GM12878 (cell line): ENCODE data around the gene WDR91. TPM values are rescaled to one million over a fixed set of nuclear protein-coding genes. Genes with fewer than 3 reads are reported as not detected.

Experiments
- BRCA1 ChIP-seq: IDR thresholded peaks from 2 replicates; pipeline ENCODE4 v1.6.1; 2011; ENCODE audit warnings: low read depth, low read length, improper control_type of control experiment
- EP300 ChIP-seq, 2 experiments: fragments of 150-350 bp in 1 of 2; IDR thresholded peaks; 2 replicates each; pipeline ENCODE4 v1.6.1; 2011 to 2012; ENCODE audit warnings: low read depth in 2 of 2, low read length in 2 of 2, borderline replicate concordance in 1 of 2, improper control_type of control experiment in 1 of 2, inconsistent platforms in 1 of 2; ENCODE audit not compliant: control insufficient read depth in 1 of 2
- HDAC6 ChIP-seq: fragments of 200-600 bp; sonication (generic); IDR thresholded peaks from one replicate; pipeline ENCODE4 v1.8.0; 2017; ENCODE audit warnings: antibody characterized with exemption; ENCODE audit not compliant: unreplicated experiment
- IKZF2 ChIP-seq, 2 experiments: fragments of 450-650 bp; IDR thresholded peaks; 2 replicates each; pipeline ENCODE4 v1.6.1; 2017; ENCODE audit warnings: mild to moderate bottlenecking in 2 of 2, moderate library complexity in 2 of 2
- IRF5 ChIP-seq: fragments of 450-650 bp; IDR thresholded peaks from 2 replicates; pipeline ENCODE4 v1.6.1; 2017; ENCODE audit warnings: borderline replicate concordance
- JUND ChIP-seq: IDR thresholded peaks from 2 replicates; pipeline ENCODE4 v1.6.1; 2012; ENCODE audit warnings: low read depth, mild to moderate bottlenecking, low read length, improper control_type of control experiment, moderate library complexity
- MAX ChIP-seq: IDR thresholded peaks from 2 replicates; pipeline ENCODE4 v1.6.1; 2012; ENCODE audit warnings: low read depth, low read length, improper control_type of control experiment
- MTA3 ChIP-seq: IDR thresholded peaks from 2 replicates; pipeline ENCODE4 v1.6.1; 2012; ENCODE audit warnings: low read length, inconsistent platforms, borderline replicate concordance
- MXI1 ChIP-seq: fragments of 150-350 bp; IDR thresholded peaks from 2 replicates; pipeline ENCODE4 v1.6.1; 2011; ENCODE audit warnings: low read depth, mild to moderate bottlenecking, inconsistent platforms, low read length, improper control_type of control experiment
- NBN ChIP-seq: fragments of 450-650 bp; IDR thresholded peaks from 2 replicates; pipeline ENCODE4 v1.6.1; 2016
- PRDM15 ChIP-seq: fragments of 450-650 bp; formaldehyde crosslinking; IDR thresholded peaks from 2 replicates; pipeline ENCODE4 v1.4.0; 2020; ENCODE audit warnings: mild to moderate bottlenecking, moderate library complexity
- RAD21 ChIP-seq: IDR thresholded peaks from 2 replicates; pipeline ENCODE4 v1.6.1; 2011; ENCODE audit warnings: mild to moderate bottlenecking, low read depth, low read length, moderate library complexity; ENCODE audit not compliant: insufficient read depth
- REST ChIP-seq: IDR thresholded peaks from 2 replicates; pipeline ENCODE4 v1.6.1; 2012; ENCODE audit warnings: mild to moderate bottlenecking, low read depth, low read length
- SPI1 ChIP-seq: IDR thresholded peaks from 2 replicates; pipeline ENCODE4 v1.6.1; 2011; ENCODE audit warnings: low read depth, mild to moderate bottlenecking, low read length, moderate library complexity, borderline replicate concordance; ENCODE audit not compliant: insufficient read depth
- USF1 ChIP-seq: IDR thresholded peaks from 2 replicates; pipeline ENCODE4 v1.6.1; 2011; ENCODE audit warnings: borderline replicate concordance, low read depth, mild to moderate bottlenecking, moderate library complexity, mixed read lengths, low read length; ENCODE audit not compliant: insufficient read depth; ENCODE audit errors: extremely low read length
- ZZZ3 ChIP-seq: IDR thresholded peaks from 2 replicates; pipeline ENCODE4 v1.6.1; 2011; ENCODE audit warnings: low read depth; ENCODE audit not compliant: control insufficient read depth, insufficient read length
- polyA plus RNA-seq, 11 experiments: library from polyadenylated mRNA; depleted of rRNA in 4 of 11; unstranded in 6 of 11; stranded (reverse) in 5 of 11; fragments of >200 nt; fragmentation: Nextera tagmentation in 4 of 11; fragmentation: Illumina TruSeq in 1 of 11; extraction: Ambion mirVana in 4 of 11; extraction: Trizol in 1 of 11; gene quantifications; 1 replicate in 1 of 11; 2 replicates in 10 of 11; pipeline versions ENCODE4 v1.2.1 to v1.2.3, GENCODE V29; 2011 to 2016; ENCODE audit warnings: inconsistent platforms in 2 of 11, missing spikeins in 2 of 11, low read depth in 1 of 11
- total RNA-seq, 4 experiments: library from RNA; depleted of rRNA in 3 of 4; stranded (reverse); fragments of >200 nt in 3 of 4; fragmentation: Illumina TruSeq in 1 of 4; extraction: Trizol in 1 of 4; gene quantifications; 2 replicates each; pipeline versions ENCODE4 v1.2.1 to v1.2.3, GENCODE V29; 2013 to 2021

The WDR91 gene
- total and polyA plus RNA-seq, 10 of the 15 experiments (the other 5 are each of a cell fraction or from before 2014, with no cell fraction given): 7.6 to 83.3 (median 16.5) TPM

- TF ChIP-seq RAD21 (no peak), IRF5 (no peak), MAX (no peak), IKZF2 (IDR thresholded peaks at IDR 0.05) (0 out of 4 replicates have a peak, but pooled peaks of 1 of the 2 experiments have one; percentile 17), HDAC6 (no peak), PRDM15 (CRISPR knock-in tag) (no peak), ZZZ3 (no peak), MTA3 (no peak), MXI1 (no peak), JUND (no peak), EP300 (IDR thresholded peaks at IDR 0.05; ENCODE audit: borderline replicate concordance in 1 of 2, control insufficient read depth in 1 of 2, low read depth in 2 of 2, low read length in 2 of 2) (0 out of 4 replicates have a peak, but pooled peaks of 1 of the 2 experiments have one; percentile 19), SPI1 (peak; percentile 58; the same call in 1 of the 2 replicates), NBN (no peak), USF1 (no peak), REST (no peak), BRCA1 (no peak)
Measured at GRCh38 chr7:135199439-135199838, 11.9 kb downstream of the WDR91 start (continued).
